Natural killer cell (primary cell): ENCODE results near the gene GPR148. TPM values are rescaled to one million over a fixed set of nuclear protein-coding genes. Genes with fewer than 3 reads are reported as not detected.

Experiments
- ATAC-seq, 3 donors: fragments of 150-1000 bp in 2 of 3; fragments of 200-7000 bp in 1 of 3; cut with Tn5 transposase; 1 replicate in 1 of 3; 2 replicates in 2 of 3; pipeline ENCODE4 v1.10.0; 2021; ENCODE audit warnings: mild to moderate bottlenecking in 2 of 3, moderate library complexity in 2 of 3
- DNase-seq, 2 donors: peaks; one replicate each; pipeline versions ENCODE4 v3.0.0 to v3.0.0-alpha.2; 2013 to 2021; ENCODE audit warnings: mixed read lengths in 1 of 2
- H3K27ac ChIP-seq: one replicate; pipeline ENCODE4 v1.5.1; 2013; ENCODE audit warnings: mild to moderate bottlenecking, low read length
- H3K27me3 ChIP-seq: one replicate; pipeline ENCODE4 v1.6.1; 2013; ENCODE audit warnings: low read length; ENCODE audit not compliant: control insufficient read depth, insufficient read depth
- H3K36me3 ChIP-seq: one replicate; pipeline ENCODE4 v1.6.1; 2013; ENCODE audit warnings: low read length; ENCODE audit not compliant: control insufficient read depth, insufficient read depth
- H3K4me1 ChIP-seq: one replicate; pipeline ENCODE4 v1.6.1; 2013; ENCODE audit warnings: low read length; ENCODE audit not compliant: control insufficient read depth, insufficient read depth
- H3K4me3 ChIP-seq: one replicate; pipeline ENCODE4 v1.5.1; 2013; ENCODE audit warnings: low read length
- H3K9me3 ChIP-seq: one replicate; pipeline ENCODE4 v1.6.1; 2013; ENCODE audit warnings: low read length; ENCODE audit not compliant: control insufficient read depth, insufficient read depth
- H3K27ac Mint-ChIP-seq, 2 donors: one replicate each; pipeline ENCODE4 v1.8.0; 2022; ENCODE audit warnings: mild to moderate bottlenecking in 2 of 2, mixed read lengths in 2 of 2, moderate library complexity in 1 of 2
- H3K27me3 Mint-ChIP-seq, 2 donors: one replicate each; pipeline ENCODE4 v1.8.0; 2022; ENCODE audit warnings: low read depth in 2 of 2, mixed read lengths in 2 of 2
- H3K36me3 Mint-ChIP-seq: one replicate; pipeline ENCODE4 v1.8.0; 2022; ENCODE audit warnings: mixed read lengths
- H3K4me1 Mint-ChIP-seq, 2 donors: one replicate each; pipeline ENCODE4 v1.8.0; 2022; ENCODE audit warnings: mixed read lengths in 2 of 2
- H3K4me3 Mint-ChIP-seq: one replicate; pipeline ENCODE4 v1.8.0; 2022; ENCODE audit warnings: mild to moderate bottlenecking, moderate library complexity, mixed read lengths
- H3K9me3 Mint-ChIP-seq, 2 donors: one replicate each; pipeline ENCODE4 v1.8.0; 2022; ENCODE audit warnings: mixed read lengths in 2 of 2
- CTCF ChIP-seq: fragments of 200-600 bp; IDR thresholded peaks from one replicate; pipeline ENCODE4 v1.8.0; 2022; ENCODE audit warnings: antibody characterized with exemption
- WGBS: methylation state at CpG from one replicate; pipeline ENCODE4 v1.1.7; 2013; ENCODE audit warnings: missing lambda C conversion rate; ENCODE audit not compliant: insufficient coverage; 5-methylcytosine and 5-hydroxymethylcytosine counted together
- intact Hi-C: fragments of 100-400 bp; cut with micrococcal nuclease; formaldehyde crosslinking; loops from one replicate; pipeline ENCODE4 v1.14.2; 2022
- total RNA-seq, 4 donors: library from RNA; stranded (reverse); fragments of 120-200 nt in 1 of 4; gene quantifications; one replicate each; pipeline versions ENCODE4 v1.2.3 to v1.2.4, GENCODE V29; 2013 to 2022

Gene GPR148
- total RNA-seq, 3 donors from 2014 or later (not counting 1 experiment from before 2014, with no cell fraction given): not detected

DNA sequence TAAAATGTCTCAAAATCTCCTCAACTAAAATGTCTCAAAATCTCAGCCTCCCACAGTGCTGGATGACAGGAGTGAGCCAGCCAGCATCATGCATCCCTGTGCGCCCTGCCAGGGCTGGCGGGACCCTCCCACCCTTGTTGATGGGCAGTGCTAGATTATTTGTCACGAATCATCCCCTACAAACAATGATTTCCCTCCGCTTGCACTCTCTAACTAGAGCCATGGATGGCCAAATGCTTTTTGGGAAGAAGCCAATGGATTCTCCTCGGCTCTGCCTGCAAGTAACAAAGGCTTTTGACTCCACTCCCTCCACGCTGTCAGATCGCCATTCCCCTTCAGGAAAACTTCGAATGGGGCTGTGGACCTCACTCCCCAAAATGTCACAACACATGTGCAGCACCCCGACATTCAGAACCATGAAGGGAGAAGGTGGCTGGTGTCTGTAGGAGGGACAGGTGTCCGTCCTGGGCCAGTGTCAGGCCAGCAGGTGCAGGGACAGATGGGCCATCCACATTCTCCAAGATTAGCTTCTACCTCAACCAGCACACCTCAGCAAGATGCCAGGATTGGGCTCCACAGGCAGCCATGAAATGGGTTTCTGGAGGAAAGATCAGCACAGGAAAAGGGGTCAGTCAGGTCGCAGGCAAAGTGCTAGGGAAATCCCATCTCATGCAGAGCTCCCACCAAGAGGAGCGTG lies 38.0 kb downstream of the GPR148 start:
- Histone ChIP-seq H3K36me3 (no peaks in the 10 kb centered on the region), H3K4me1 (no peaks in the 10 kb centered on the region), H3K4me3 (no peak overlapping the region), H3K27ac (no peak overlapping the region), H3K9me3 (no peaks in the 10 kb centered on the region), H3K27me3 (no peaks in the 10 kb centered on the region)
- Mint-ChIP-seq H3K4me3 (no peak overlapping the region), H3K27me3 (no peaks in the 10 kb centered on the region), H3K9me3 (no peaks in the 10 kb centered on the region), H3K4me1 (no peaks in the 10 kb centered on the region), H3K27ac (no peak overlapping the region), H3K36me3 (no peaks in the 10 kb centered on the region)
- ATAC-seq (no peak), DNase-seq (no peak)
- intact Hi-C loops: no loop called here
- TF ChIP-seq CTCF: no peak
- WGBS: 85% methylated on average over 11 of the region's 12 CpGs

DNA sequence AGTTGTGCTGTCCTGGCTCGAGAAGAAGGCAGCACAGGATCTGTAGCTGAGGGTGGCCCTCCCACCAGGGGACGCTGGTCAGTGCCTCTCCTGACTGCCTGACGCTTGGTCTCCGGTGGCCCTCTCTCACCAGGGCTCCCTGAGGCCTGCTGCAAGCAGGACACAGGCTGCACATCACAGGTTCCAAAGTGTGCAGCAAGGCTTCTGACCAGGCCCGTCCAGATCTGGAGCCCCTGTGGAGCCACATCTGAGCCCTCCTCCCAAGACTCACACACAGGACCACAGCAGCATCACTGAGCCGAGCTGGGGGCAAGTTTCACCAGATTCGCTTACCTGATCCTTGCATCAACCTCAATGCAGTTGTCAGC lies 38.5 kb downstream of the GPR148 start:
- no peaks in the 10 kb centered on the region for H3K9me3 Mint-ChIP-seq
- H3K27ac Mint-ChIP-seq: no peak overlapping the region
- H3K36me3 ChIP-seq: no peaks in the 10 kb centered on the region
- ATAC-seq (no peak), DNase-seq (no peak)
- TF ChIP-seq CTCF: no peak
- no peaks in the 10 kb centered on the region for H3K4me1 Mint-ChIP-seq
- intact Hi-C loops: no loop called here
- no peak overlapping the region for H3K27ac ChIP-seq
- no peak overlapping the region for H3K4me3 ChIP-seq
- H3K27me3 ChIP-seq: no peaks in the 10 kb centered on the region
- no peaks in the 10 kb centered on the region for H3K4me1 ChIP-seq
- H3K36me3 Mint-ChIP-seq: no peaks in the 10 kb centered on the region
- 83% methylated on average over 7 of the region's 7 CpGs for WGBS
- H3K9me3 ChIP-seq: no peaks in the 10 kb centered on the region
- H3K4me3 Mint-ChIP-seq: no peak overlapping the region
- H3K27me3 Mint-ChIP-seq: no peaks in the 10 kb centered on the region

DNA sequence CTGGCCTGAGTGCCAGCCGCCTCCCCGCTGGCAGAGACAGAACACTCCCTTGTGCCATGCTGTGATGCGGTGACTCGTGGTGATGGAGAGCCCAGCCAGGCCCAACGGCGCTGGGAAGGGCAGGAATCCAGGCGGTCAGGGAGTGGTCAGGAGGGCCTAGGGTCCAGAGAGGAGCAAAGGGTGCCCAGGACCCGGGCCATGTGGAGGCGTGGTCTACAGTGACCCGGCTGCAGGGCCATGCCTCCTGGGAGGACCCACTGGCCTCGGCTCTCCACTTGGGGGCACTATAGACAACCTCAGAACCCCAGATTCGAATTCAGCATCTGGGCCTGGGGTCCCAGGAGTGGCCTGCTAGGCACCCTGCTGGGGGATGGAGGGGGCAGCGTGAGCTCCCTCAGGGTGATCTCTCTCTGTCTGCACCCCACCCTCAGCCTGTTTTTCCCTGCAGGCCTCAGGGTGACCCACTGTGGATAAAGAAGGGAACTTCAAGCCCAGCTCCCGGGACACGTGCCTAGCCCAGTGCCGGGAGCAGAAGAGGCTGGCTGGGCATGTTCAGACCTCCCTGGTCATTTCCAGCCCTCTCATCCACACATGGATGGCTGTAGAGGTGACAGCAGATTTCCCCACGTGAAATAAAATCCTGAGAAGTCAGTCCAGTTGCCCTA lies 39.5 kb downstream of the GPR148 start:
- Mint-ChIP-seq H3K4me3 (no peak overlapping the region), H3K4me1 (no peaks in the 10 kb centered on the region), H3K27ac (no peak overlapping the region), H3K9me3 (peaks cover 0 to 4% of the 10 kb centered on the region in 2 donors), H3K36me3 (peaks cover 7% of the 10 kb centered on the region), H3K27me3 (peaks cover 0 to 8% of the 10 kb centered on the region in 2 donors)
- Histone ChIP-seq H3K9me3 (no peaks in the 10 kb centered on the region), H3K4me1 (no peaks in the 10 kb centered on the region), H3K4me3 (no peak overlapping the region), H3K36me3 (no peaks in the 10 kb centered on the region), H3K27me3 (no peaks in the 10 kb centered on the region), H3K27ac (no peak overlapping the region)
- ATAC-seq: peak in 2 of 3 donors; percentile 26 to 50
- no peak for DNase-seq
- WGBS: 86% methylated on average over 17 of the region's 17 CpGs
- no peak for TF ChIP-seq CTCF
- intact Hi-C loops: no loop called here
